ENCODE measurements around the gene SIGLEC11.
A peak's percentile ranks its signal among the peaks of the same experiment; 100 is the strongest.
"Not testable (repeated sequence)": the region's sequence is repeated elsewhere in the genome, so short reads cannot be mapped to it uniquely, and the experiment has no call there.

SIGLEC11 gene, protein sequence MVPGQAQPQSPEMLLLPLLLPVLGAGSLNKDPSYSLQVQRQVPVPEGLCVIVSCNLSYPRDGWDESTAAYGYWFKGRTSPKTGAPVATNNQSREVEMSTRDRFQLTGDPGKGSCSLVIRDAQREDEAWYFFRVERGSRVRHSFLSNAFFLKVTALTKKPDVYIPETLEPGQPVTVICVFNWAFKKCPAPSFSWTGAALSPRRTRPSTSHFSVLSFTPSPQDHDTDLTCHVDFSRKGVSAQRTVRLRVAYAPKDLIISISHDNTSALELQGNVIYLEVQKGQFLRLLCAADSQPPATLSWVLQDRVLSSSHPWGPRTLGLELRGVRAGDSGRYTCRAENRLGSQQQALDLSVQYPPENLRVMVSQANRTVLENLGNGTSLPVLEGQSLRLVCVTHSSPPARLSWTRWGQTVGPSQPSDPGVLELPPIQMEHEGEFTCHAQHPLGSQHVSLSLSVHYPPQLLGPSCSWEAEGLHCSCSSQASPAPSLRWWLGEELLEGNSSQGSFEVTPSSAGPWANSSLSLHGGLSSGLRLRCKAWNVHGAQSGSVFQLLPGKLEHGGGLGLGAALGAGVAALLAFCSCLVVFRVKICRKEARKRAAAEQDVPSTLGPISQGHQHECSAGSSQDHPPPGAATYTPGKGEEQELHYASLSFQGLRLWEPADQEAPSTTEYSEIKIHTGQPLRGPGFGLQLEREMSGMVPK

DNA sequence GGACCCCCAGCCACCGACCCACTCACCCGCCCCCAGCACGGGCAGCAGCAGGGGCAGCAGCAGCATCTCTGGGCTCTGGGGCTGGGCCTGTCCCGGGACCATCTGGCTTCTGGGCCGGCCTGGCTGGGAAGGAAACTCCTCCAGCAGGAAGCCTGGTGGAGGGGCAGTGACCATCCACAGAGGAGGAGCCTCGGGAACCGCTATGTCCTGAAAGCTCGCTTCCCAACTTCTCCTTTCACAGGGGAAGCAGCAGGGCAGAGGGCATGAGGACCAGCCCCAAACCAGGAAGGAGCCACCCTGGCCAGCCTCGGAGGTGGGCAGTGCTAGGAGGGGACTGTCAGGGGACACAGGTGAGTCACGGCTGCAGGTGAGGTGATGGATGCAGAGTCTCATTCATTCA, at the start of gene SIGLEC11:
Gene SIGLEC11, minus strand, starts transcription at position 193 of the 400 bp plus-strand sequence. Its CDS starts 91 bp downstream, at position 102.
- DNase-seq (ENCODE audit: low read depth in 2 of 2): not testable (repeated sequence)

DNA sequence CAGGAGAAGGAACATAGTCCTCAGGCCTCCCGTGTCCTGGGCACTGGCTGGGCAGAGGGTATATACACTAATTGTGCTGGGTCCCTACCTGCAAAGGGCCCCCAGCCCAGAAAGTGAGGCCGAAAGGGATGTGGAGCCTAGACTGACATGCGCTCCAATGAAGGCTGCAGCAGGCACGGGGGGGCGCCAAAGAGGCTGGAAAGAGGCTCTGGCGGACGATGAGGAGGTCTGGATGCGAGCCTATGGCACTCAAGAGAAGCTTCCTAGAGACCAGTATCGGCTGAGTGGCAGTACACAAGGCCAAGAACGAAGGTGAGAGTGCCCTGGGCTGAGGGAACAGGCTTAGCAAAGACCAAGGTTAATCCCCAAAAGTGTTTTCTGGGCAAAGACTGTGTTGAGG, 47.6 kb upstream of the SIGLEC11 start:
- DNase-seq (ENCODE audit: low read depth in 2 of 2): no peak

DNA sequence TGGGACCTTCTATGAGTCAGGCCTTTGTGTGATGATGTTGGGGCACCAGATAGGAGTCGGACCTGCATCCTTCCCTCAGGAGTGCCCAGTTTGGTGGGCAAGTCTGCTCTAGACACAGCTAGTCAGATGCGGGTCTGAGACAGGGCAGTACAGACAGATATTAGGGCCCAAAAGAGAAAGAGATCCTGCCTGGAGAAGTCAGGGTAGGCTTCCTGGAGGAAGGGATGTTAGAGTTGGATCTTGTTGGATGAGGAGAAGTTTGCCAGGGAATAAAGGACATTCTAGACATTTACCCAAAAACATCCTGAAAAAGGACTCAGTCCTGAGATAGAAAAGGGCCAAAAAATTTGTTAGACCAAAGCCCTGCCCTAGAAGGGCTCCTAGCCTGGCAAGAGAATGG, 47.0 kb upstream of the SIGLEC11 start:
- no peak for DNase-seq (ENCODE audit: low read depth in 2 of 2)

DNA sequence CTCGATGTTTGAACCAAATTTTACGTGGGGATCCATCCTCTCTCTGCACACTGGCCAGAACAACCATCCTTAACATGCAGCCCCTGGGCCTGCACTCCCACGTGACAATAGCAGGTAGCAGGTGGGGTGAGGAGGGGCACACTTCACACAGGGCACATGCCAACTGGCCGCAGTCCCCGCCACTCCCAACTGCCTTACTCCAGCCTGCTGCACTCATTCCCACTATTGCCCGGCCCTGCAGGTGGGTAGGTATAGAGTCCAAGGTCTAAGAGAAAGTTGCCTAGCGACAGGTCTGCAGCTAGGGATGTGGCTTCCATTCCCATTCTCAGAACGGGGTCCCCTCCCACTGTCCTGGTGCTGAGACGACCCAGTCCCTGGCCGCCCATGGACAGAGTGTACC, 46.2 kb upstream of the SIGLEC11 start:
- no peak for DNase-seq (ENCODE audit: low read depth in 2 of 2)

DNA sequence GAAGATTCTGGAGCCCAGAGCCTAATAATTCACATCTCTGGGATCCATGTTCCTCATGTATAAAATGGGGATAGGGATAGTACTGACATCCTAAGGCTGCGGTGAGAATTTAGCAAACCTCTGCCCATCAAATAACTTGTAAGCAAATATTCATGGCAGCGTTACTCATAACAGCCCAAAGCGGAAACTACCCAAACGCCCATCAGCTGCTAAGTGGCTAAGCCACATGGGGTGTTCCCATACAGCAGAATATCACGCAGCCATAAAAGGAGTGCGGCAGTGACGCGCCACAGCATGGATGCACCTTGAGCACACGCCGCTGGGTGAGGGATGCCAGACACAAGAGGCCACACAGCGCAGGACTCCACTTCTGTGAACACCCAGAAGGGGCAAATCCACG, 44.5 kb upstream of the SIGLEC11 start:
- DNase-seq (ENCODE audit: low read depth in 2 of 2): no peak

DNA sequence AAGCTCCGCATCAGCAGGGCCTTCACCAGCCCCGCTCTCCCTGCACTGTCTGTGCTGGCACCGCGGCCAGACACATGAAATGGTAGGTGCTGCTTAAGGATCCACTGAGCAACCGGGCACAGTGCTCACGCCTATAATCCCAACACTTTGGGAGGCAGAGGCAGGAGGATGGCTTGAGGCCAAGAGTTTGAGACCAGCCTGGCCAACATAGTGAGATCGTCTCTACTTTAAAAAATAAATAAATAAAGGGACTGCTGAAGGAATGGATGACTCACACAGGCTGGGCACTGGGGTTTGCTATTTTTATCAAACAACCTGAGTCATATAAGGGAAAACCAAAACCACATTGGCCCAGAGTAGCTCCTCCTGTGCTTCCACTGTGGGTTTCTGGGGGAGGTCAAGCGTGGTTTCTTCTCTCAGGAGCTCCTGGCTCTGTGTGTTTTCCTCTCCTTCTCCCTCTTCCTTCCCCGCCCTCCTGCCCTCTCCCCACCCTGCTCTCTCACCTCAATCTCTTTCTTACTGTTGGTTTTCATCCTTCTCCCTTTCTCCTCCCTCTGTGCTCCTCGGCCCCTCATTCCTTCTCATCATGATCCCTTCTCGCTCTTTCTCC, 42.9 kb upstream of the SIGLEC11 start:
- DNase-seq (ENCODE audit: low read depth in 2 of 2): peak; percentile 11 to 19

DNA sequence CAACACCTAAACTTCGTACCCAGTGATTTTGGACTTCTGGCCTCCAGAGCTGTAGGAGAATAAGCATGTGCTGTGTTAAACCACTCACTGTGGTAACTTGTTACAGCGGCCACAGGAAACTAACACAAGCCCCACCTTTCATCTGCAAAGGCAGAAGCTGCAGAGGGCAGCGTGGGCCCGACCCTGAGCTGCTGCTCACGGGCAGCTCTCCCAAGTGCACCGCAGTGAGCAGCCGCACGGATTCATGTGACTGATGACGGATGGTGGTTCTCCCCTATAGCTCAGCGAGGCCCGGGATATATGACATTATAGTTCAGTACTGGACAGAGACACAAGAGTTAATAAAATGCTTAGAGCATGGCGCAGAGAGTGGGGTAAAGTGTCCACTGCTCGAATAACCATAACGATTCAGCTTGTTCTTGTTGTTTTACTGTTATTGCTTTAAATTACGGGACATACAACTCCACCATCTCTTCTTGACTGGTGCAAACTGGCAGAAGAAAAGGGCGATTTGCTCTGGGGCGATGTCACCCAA, 42.3 kb upstream of the SIGLEC11 start:
- no peak for DNase-seq (ENCODE audit: low read depth in 2 of 2)

DNA sequence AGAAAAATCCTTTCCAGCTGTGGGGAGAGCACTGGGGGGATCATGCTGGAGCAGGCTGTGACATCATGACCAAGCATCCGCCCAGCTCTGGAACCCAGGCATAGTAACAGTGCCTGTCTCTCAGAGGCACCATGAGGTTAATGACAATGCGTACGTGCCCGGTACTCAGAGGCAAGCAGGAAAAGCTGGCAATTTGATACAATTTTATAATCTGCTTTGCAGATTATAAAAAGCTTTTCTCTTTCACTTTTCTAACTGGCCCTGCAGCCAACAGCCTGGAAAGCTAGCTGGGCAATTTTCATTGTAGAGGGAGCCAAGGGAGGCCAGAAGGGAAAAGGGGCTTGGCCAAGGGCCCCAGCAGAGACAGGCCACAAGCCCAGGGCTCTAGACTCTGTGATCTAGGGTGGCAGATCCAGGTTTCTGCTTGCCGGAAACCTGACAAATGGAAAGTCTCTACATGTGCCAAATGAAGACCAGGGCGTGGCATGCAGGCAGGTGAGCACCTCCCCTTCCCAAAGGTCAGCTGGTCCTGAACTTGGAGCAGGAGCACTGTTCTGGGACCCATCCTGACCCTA, 41.5 kb upstream of the SIGLEC11 start:
- DNase-seq (ENCODE audit: low read depth in 2 of 2): no peak

DNA sequence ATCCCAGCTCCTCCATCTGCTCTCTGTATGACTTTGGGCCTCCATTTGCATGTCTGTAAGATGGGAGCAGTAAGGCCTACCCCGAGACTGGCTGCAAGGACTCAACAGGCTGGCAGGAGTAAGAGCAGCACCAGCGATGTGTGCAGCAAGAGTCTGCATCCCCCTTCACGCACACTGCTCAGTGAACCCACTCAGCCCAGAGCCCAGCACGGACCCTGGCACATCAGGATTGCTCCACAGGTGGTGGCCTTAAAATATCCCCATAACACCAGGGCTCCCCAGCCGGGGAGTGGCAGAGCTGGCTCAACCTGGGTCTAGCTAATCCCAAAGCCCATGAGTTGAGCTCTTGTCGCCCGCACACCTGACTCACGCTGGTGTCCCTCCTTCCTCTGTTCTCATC, 40.8 kb upstream of the SIGLEC11 start:
- DNase-seq (ENCODE audit: low read depth in 2 of 2): no peak

DNA sequence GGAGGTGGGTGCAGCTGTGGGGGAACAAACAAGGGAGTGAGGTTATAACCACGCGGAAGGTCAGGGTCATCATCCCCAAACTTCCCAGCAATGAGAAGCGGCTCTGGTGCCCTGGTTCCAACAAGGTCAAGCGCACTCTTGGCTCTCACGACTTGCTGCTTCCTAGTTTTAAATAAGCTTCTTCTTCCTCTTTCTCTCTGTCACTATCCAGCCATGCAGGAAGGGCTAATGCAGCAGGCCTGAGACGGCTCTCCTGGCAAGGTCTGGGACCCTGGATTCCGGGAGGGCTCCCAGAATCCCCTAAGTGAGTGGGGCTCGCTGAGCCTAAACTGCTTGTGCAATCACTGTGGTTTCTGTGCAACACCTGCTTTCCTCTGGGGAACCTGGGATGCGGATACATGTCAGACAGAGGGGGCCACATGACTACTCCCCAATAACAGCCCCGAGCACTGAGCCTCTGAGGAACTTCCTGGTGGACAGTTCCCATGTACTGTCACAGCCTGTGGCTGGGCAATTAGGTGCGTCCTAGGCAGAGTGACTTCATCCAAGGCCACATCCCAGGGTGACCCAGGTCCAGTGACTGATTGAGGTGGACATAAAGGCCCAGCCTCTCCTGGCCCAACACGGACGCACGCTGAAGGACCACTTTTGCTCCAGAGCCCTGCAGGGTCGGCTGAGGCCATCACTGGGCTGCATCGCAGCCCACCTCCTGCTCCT, 40.0 kb upstream of the SIGLEC11 start:
- DNase-seq (ENCODE audit: low read depth in 2 of 2): no peak

DNA sequence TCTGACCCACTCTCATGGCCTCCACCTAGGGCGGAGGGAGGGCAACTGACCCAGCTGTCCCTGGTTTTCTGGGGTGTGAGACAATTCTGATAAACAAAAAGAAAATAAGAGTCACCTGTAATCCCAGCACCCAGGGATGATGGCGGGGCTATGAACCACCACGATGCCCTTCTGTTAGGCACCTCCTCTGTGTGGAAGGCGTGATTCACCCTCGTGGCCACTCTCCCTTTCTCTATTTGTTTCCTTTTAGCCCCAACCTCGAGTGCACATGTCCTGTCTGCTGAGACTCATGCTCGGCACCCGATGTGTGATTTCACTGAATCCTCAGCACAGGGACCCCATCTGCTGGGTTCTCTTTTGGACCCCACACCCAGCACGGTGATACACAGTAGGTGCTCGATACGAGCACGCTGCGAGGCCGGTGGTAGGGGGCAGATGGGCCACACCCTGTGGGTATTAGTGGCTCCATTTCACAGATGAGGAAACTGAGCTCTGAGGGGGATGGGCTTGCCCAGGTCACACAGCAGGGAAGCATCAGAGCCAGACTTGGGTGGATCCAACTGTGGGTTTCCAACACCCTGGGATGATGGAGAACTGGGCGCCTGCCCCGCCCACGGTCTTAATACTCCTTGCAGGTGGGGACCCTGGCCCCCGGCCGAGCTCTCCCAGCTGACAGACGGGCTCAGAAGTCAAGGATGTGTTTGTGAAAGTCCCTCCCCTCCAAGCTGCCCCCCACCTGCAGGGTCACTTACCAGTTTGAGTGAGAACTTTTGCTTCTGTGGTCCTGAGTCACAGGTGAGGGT, 39.3 kb upstream of the SIGLEC11 start:
- no peak for DNase-seq (ENCODE audit: low read depth in 2 of 2)

DNA sequence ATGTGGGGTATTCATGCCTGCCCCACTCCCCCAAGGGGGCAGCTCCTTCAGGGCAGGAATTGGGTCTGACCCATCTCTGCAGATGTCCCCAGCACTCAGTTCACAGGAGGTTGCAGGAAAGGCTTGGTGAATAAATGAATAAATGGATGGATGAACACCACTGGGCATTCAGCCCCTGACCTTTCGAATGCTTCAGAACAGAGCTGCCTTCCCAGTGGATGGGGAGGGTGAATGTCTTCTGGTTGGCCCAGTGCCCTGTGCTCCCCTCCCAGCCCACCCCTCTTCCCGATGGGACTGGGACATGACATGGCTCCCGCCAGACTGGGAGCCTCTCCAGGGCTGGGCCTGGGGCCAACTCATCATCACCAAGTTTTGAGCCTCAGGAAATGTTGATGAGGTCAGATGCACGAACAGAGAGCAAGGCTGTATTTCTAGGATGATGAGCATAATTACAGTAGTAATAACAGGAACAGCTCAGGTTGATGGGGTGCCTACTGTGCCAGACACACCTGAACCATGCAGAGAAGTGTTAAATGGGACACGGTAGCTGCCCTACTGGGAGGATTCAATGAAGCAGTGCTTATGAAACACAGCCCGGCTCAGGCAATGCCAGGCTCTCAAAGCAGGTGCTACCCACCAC, 38.5 kb upstream of the SIGLEC11 start:
- no peak for DNase-seq (ENCODE audit: low read depth in 2 of 2)

DNA sequence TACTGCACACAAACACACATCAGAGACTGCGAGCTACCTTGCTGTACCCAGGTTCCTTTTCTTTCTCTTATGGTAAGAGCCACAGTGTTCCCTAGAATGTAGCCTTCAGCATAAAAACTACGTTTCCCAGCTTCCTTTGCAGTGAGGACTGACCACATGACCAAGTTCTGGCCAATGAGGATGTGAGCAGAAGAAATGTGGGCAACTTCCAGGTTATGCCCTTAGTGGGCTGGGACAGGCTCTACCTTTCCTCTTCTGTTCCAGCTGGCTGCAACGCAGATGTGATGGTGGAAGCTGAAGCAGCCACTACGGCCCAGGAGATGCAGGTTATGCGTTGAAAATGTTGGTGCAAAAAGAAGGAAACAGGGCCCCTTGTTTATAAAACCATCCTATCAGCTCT, 36.7 kb upstream of the SIGLEC11 start:
- no peak for DNase-seq (ENCODE audit: low read depth in 2 of 2)

DNA sequence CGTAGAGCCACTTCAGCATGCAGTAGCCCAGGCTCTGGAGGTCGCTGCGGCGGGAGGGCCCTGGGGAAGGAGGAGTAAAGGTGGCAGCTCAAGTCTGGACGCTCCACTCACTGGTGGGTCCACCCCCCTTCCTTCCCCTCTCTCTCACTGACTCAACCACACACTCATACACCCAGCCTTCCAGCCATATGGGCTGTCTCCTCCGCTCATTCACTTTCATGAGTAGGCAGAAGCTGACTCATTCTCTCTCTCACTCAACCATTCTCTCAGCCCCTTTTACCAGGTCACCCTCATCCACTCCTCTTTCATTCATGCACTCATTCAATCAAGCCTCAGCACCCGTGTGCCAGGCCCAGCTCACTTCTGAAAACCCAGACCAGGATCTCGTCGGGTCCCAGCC, 27.5 kb upstream of the SIGLEC11 start:
- DNase-seq (ENCODE audit: low read depth in 2 of 2): no peak

DNA sequence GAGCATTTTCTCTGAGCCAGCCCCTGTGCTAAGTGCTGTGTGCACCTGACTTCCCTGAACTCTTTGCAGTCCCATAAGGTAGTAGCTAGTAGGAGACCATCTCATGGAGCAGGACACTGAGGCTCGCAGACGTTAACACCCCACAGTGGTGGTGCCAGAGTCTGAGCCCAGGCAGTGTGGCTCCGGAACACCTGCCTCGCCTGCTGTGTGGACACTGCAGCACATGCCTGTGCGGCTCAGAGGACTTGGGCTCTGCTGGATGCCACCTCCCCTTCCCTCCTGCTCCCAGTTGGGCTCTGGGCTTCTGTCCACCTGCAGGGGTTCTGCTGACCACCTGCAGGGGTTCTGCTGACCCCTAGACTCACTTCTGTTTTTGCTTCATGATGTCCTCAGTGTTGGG, 27.0 kb upstream of the SIGLEC11 start:
- no peak for DNase-seq (ENCODE audit: low read depth in 2 of 2)

DNA sequence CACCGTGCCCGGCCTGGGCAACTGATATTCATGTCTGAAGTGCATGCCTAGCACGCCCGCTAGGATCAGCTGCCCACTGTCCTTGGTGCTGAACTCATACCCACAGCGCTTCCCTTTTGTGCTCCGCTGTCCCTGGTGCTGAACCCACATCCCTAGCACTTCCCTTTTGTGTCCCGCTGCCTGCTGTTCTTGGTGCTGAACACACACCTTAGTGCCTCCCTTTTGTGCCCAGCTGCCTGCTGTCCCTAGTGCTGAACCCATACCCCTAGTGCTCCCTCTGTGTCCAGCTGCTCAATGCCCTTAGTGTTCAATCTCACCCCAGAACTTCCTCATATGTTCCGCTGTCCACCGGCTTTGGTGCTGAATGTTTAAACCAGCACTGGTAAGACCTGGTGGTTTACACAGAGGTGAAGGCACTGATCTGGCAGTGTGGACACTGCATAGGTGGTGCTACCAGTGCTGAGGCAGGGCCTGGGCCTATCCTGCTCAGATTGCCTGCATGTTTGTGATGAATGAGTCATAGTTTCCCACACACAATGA, 26.3 kb upstream of the SIGLEC11 start:
- peak; percentile 22 to 34 for DNase-seq (ENCODE audit: low read depth in 2 of 2)

DNA sequence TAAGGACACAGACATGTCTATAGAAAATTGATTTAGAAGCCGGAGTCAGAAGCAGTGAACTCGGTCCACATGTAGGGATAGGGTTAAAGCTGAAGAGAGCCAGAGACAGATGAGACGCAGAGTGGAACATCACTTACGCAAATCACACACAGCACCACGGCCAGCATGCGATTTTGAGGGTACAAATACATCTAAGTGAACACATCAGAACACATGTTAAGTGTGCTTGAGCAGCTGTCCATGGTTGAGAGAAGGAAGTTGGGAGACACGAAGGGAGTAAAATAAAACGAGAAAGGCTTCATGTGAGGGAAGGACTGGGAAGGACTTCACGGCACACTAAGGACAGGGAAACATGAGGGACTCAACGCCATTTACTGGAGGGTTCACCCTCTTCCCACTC, 25.4 kb upstream of the SIGLEC11 start:
- no peak for DNase-seq (ENCODE audit: low read depth in 2 of 2)

DNA sequence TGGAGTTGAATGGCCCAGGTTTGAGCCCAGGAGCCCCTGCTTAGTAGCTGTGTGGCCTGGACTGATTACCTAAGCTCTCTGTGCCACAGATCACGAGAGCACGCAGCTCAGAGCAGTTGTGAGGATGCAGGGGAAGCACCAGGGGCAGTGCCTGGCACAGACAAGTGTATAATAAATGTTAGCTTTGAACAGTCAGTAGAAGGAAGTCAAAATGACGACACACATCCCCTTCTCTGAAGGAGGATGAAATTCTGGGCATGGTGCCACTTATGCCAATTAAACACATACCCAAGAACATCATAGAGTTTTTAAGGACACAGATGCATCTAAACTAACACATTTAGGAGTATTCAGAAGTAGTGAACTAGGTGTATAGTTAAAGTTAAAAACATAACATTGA, 24.9 kb upstream of the SIGLEC11 start:
- DNase-seq (ENCODE audit: low read depth in 2 of 2): no peak

DNA sequence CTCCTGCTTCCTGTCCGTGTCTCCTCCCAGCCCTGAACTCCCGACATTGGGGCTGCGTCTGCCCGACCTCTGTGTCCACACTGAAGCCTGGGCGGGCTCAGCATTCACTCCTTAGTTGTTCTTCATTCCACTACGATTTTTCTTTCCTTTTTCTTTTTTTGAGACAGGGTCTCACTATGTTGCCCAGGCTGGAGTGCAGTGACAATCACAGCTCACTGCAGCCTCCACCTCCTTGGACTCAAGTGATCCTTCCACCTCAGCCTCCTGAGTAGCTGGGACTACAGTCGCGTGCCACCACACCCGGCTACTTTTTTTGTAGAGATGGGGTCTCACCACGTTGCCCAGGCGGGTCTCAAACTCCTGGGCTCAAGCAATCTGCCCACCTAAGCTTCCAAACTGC, 23.5 kb upstream of the SIGLEC11 start:
- DNase-seq (ENCODE audit: low read depth in 2 of 2): no peak

DNA sequence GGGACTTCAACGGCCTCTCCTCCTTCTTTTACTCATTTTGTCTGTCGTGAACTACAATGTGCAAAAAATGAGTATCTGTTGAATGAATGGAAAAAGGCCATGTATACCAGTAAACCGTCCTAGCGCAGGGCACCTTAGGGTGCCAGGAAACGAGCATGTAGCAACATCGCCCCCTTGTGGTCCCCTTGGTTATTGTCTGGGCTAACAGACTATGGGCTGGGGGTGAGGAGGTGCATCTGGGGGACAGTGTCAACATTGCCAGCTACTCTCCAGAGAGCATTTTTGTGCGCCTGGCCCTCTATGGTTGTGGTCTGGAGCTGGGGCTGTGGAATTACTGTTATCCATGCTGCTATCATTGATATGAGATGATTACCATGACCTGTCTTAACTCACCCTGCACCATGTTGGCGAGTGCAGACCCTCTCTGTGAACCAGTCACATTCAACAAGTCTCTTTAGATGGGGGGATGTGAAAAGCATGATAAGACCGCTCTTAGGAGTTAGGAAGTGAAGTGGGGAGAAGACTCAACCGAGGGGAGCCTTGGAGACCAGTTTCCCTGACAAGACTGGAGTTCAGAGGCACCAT, 22.8 kb upstream of the SIGLEC11 start:
- peak; percentile 36 to 55 for DNase-seq (ENCODE audit: low read depth in 2 of 2)

All from stimulated activated CD8-positive, alpha-beta memory T cell treated with anti-CD3 and anti-CD28 coated beads, Interleukin-15, amount 100 ng/mL, for 4 hours (primary cell).